Mucosa of stomach (tissue), 1 donor: Measurements from ENCODE around the gene CLDN7.

Experiments
- H3K27me3 ChIP-seq: one replicate; pipeline ENCODE4 v1.7.0; 2013; ENCODE audit warnings: mild to moderate bottlenecking, low read length; ENCODE audit not compliant: control insufficient read depth, insufficient read depth
- H3K36me3 ChIP-seq: one replicate; pipeline ENCODE4 v1.7.0; 2013; ENCODE audit warnings: low read length; ENCODE audit not compliant: control insufficient read depth, insufficient read depth
- H3K4me1 ChIP-seq: one replicate; pipeline ENCODE4 v1.7.0; 2013; ENCODE audit warnings: mild to moderate bottlenecking, low read length; ENCODE audit not compliant: control insufficient read depth, insufficient read depth
- H3K4me3 ChIP-seq: one replicate; pipeline ENCODE4 v1.7.0; 2013; ENCODE audit warnings: low read length
- H3K9ac ChIP-seq: one replicate; pipeline ENCODE4 v1.7.0; 2013; ENCODE audit warnings: mild to moderate bottlenecking, low read length, moderate library complexity
- H3K9me3 ChIP-seq: one replicate; pipeline ENCODE4 v1.7.0; 2013; ENCODE audit warnings: mild to moderate bottlenecking, low read length, moderate library complexity; ENCODE audit not compliant: control insufficient read depth
- donor health status: Pancreatic carcinoma.

Gene CLDN7

DNA sequence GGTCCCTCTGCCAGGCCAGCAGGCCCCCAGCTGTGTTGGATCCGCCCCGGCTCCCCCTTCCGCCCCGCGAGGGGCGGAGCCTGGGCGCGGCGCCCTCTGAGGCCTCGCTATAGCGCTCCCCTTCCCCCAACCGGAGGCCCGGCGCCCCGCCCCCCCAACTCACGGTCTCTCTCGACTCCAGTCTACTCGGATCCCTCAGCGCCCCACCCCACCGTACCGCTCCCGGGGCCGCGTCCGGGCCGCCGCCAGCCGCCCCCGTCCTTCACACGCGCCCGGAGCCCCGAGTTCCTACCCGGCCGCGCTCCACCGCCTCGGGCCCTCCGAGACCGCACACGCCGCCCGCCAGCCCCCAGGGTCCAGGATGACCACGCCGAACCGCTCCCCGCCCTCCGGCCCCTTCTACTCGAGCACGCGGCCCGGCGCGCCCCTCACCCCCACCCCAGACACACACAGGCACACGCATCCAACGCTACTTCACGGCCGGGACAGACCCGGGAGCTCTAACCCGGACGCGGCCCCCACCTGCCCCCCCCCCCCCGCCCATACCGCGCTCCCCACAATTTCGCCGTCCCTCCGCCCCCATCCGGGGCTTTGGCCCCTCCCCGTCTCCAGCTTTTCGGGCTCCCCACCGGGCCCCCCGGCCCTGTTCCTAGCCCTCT is 24.4 kb downstream of the CLDN7 start:
- Histone ChIP-seq H3K9ac (peak overlapping the region; percentile 93), H3K27me3 (no peaks in the 10 kb centered on the region), H3K4me1 (peaks cover 47% of the 10 kb centered on the region), H3K4me3 (peak overlapping the region; percentile 1), H3K9me3 (no peaks in the 10 kb centered on the region), H3K36me3 (peaks cover 5% of the 10 kb centered on the region)

DNA sequence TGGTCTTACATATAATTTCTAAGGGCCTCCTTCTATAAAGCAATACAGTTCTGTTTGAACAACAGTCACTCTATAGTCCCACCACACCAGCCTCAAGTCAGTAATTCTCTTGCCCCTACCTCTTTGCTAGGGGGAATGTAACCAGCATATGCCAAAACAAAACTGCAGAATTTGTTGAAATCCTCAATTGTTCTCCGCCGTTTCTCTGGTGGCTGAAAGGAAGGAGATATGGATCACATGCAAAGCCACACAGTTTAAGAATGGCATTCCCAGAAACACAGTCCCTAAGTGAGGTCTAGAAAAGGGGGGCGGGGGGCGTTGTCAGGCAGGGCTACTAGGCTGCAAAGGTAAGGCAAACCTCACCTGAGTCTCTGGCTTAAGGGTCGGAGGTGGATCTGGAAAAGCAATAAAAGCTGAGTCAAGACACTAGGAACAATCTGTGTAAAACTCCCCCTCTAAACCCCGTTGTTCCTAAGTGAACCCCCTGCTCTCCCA is 25.0 kb downstream of the CLDN7 start:
- Histone ChIP-seq H3K9me3 (no peaks in the 10 kb centered on the region), H3K36me3 (peaks cover 5% of the 10 kb centered on the region), H3K4me3 (peak overlapping the region; percentile 1), H3K27me3 (no peaks in the 10 kb centered on the region), H3K4me1 (peaks cover 47% of the 10 kb centered on the region), H3K9ac (peak overlapping the region; percentile 6)

DNA sequence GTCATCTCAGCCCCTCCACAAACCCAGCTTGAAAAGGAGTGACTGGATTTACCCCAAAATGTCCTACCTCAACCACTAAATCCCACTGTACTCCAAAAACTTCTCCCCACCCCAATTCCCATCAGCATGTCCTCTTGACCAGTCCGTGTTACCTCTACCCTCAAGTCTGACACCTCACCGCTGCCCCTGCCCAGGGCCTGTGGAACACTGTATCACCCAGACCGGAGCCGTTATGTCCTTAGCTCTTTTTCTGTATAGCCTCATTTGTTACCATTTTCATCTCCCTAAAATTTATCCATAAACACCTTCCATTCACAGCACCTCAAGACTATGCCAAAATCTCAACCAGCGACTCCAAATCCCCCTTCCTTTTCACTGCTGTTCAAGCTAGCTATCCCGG is 25.5 kb downstream of the CLDN7 start:
- Histone ChIP-seq H3K4me3 (peak overlapping the region; percentile 1), H3K36me3 (peaks cover 5% of the 10 kb centered on the region), H3K9me3 (no peaks in the 10 kb centered on the region), H3K27me3 (no peaks in the 10 kb centered on the region), H3K4me1 (peaks cover 47% of the 10 kb centered on the region), H3K9ac (no peak overlapping the region)

DNA sequence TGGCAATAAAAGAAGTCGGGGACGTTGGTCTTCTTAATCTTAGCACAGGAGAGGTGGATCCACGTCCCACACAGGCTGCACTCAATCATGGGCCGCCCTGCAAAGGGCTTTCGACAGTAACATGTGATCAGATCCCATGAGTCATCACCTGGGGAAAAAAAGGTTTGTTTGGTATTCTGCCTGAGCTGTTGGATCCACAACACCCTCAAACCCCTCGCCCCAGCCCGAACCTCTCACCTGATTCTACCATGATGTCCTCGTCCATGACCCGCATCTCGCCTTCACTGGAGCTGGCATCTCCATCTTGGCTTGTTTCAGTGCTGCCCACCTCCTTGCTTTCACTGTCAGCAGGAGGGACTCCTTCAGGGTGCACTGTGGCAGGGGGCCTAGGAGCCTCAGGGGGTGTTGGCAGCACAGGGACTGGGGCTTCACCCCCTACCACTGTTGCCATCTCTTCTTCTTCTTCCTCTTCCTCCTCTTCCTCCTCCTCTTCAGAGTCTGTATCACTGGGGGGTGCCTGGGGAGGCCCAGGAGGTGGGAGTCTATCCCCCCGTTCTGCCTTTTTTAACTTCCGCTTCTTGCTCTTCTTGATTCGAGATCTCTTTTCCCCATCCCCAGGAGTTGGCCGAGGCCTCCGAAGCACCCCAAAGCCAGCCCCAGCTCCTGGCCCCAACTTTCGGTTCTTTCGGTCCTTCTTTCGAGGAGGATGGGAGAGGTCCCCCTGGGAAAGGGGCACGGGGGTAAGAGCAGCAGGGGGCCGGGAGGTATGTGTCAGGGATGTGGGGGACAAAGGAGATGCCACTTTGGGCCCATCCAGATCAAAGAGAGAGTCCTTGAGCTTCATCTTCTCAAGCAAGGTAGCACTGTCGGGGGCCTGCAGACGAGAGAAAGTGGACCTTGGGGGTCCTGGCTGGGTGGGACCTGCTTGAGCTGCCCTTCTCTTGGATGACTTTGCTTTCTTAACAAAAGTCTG is 26.3 kb downstream of the CLDN7 start:
- Histone ChIP-seq H3K27me3 (no peaks in the 10 kb centered on the region), H3K9me3 (no peaks in the 10 kb centered on the region), H3K36me3 (peaks cover 5% of the 10 kb centered on the region), H3K4me1 (peaks cover 41% of the 10 kb centered on the region), H3K4me3 (no peak overlapping the region), H3K9ac (peak overlapping the region; percentile 8)

DNA sequence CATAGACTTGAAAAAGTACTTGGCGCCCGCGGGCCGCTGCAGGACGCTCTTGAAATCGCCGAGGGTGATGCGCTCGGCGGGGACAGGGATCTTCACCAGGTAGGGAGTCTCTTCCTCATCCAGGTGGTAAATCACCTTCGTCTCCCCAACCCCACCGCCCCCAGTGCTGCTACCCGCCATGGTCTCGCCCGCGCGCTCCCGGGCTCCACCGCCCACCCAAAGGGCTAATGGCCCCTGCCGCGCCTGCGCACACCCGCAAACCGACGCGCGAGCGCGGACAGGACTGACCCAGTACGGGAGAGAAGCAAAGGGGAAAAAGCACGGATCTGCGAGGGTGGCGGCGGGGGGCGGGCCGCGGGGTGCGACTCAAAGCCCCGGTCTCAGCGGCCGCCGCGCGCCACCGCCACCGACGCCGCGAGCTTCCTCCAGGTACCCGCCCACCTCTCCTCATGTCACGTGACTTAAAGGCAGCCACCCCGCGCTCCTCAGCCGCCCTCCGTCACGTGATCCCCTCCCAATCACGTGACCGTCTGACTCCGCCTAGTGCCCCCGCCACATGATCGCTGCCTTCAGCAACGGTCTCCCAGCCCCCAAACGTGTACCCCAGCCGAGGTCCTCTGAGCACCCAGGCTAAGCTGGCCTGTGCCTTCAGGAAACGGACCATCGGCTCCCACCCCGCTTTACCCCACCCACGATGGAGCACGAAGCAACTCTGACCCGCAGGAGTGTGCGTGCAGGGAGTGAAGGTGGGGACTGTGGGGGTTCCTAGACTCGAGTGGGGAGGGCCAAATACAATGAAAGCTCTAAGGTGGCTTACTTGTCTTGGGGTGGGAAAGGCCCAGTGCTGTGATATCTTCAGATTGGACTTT is 28.0 kb downstream of the CLDN7 start, which contains the start of gene DVL2:
TSS of gene DVL2 (minus strand) at position 435 of the 869 bp plus-strand sequence. CDS start at position 180, 255 bp downstream.
- Histone ChIP-seq H3K9ac (peak within 1 kb of the TSS; percentile 80), H3K9me3 (no peaks in the 10 kb centered on the region), H3K36me3 (peaks cover 5% of the 10 kb centered on the region), H3K4me3 (peak within 1 kb of the TSS; percentile 92), H3K27me3 (no peaks in the 10 kb centered on the region), H3K4me1 (peaks cover 28% of the 10 kb centered on the region)

DNA sequence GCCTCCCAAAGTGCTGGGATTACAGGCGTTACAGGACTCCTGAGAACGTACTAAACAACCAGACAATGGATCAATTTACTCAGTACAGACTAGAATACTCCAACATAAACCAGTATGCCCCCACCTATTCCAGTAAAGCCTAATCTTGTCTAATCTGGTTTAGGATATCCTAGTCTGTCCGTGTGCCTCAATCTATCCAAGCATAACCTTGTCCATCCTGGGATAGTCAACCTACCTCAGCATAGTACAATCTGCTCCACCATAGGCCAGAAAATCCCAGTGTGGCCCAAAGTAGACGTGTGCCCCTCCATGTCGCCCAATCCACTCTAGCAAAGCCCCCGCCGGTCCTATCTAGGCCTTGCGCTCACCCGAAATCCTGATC is 28.6 kb downstream of the CLDN7 start:
- no peaks in the 10 kb centered on the region for H3K27me3 ChIP-seq
- H3K4me1 ChIP-seq, result peaks cover 28% of the 10 kb centered on the region
- peak overlapping the region; percentile 80 for H3K9ac ChIP-seq
- H3K9me3 ChIP-seq, result no peaks in the 10 kb centered on the region
- H3K36me3 ChIP-seq, result peaks cover 9% of the 10 kb centered on the region
- peak overlapping the region; percentile 92 for H3K4me3 ChIP-seq

DNA sequence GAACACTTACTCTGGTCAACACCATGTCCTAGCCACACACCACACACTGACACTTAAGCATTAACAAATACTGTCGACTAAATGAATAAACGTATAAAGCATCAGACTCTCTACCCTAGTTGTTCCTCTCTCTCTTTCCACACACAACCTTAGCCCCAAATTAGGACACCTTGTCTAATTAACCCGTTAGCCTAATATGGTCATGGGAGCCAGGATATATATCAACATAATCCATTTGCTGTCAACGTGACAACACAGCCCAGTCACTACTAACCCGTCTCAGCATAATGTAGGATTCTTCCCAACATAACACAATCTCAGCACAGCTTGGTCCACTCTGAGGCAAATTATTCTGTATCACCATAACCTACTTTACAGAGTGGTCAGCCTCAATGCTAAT is 30.2 kb downstream of the CLDN7 start:
- H3K27me3 ChIP-seq, result no peaks in the 10 kb centered on the region
- no peak overlapping the region for H3K9ac ChIP-seq
- no peaks in the 10 kb centered on the region for H3K9me3 ChIP-seq
- no peak overlapping the region for H3K4me3 ChIP-seq
- H3K4me1 ChIP-seq, result peaks cover 23% of the 10 kb centered on the region
- H3K36me3 ChIP-seq, result peaks cover 15% of the 10 kb centered on the region

DNA sequence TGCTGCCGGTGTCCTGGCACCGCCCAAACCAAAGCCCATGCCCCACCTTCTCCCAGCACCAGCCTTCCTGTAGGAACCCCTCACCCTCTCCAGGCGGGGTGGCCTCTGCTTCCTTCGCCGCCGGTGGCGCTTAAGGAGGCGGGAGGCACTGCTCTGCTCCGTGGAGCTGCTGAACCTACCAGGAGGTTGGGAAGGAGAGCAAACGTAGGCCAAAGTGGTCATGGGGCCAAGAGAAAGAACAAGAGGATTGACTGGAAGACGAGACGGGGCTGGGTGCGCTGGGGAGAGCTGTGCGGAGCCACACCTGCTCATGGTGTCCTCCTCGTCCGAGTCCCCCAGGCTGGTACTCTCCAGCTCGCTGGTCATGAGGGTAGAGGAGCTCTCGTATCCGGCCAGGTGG is 32.8 kb downstream of the CLDN7 start:
- Histone ChIP-seq H3K4me3 (no peak overlapping the region), H3K9me3 (no peaks in the 10 kb centered on the region), H3K36me3 (peaks cover 10% of the 10 kb centered on the region)

DNA sequence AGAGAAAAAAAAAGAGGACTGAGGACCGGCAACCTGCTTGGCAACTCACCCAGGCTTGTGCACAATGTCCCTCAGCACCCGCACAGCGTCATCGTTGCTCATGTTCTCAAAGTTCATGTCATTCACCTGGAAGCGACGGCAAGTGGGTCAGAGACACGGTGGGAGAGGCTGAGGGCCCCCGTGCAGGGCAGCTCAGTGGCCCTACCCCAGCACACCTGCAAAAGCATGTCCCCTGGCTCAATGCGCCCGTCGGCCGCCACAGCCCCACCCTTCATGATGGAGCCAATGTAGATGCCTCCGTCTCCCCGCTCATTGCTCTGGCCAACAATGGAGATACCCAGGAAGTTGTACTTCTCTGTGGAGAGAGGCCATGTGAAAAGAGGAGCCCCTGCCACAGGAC is 33.4 kb downstream of the CLDN7 start:
- Histone ChIP-seq H3K4me3 (no peak overlapping the region), H3K36me3 (peaks cover 14% of the 10 kb centered on the region), H3K27me3 (no peaks in the 10 kb centered on the region), H3K4me1 (peaks cover 10% of the 10 kb centered on the region), H3K9ac (no peak overlapping the region), H3K9me3 (no peaks in the 10 kb centered on the region)

More for the DNA sequence above, 32.8 kb downstream of the CLDN7 start:
- H3K27me3 ChIP-seq, result no peaks in the 10 kb centered on the region
- H3K9ac ChIP-seq, result no peak overlapping the region
- peaks cover 11% of the 10 kb centered on the region for H3K4me1 ChIP-seq

DNA sequence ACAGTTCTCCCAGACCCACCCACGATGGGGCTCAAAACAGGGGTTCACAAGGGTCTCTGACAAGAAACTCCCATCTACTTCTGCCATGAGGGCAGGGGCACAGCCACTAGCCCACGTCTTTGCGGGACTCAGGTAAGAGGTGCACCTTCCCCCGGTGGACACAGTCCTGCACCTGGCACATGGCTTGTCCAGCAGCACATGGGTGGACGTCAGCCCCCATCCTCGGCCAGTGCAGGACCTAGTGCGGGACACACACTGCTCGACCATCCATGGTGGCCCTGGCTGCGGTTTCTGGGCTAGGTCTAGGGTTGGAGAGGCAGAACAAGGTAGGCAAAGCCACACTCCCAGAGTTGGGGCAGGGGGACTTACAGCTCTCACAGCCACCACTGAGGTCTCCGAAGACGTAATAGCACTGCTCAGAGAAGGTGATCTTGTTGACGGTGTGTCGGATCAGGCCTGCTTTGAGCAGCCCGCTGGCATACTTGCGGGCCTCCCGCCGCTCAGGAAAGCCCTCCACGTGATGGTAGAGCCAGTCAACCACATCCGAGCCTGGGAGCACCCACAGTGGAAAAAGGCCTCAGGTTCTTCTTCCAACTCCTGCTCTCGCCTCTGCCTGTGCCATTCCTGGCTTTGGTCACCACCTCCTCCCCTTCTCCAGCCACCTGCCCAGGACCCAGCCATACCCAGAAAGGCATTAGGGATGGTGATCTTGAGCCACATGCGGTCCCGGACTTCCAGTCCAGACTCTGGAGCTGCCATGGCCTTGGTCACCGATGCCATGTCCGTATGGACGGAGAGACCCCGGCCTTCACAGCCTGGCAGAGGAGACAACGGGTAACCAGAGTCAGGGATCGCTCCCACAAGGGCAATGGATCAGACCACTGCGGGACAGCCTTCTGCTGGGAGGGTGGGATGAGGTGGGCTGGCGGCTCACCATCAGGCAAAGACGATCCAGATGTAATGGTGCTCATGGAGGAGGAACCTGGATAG is 35.3 kb downstream of the CLDN7 start:
- H3K9me3 ChIP-seq, result no peaks in the 10 kb centered on the region
- H3K36me3 ChIP-seq, result peaks cover 27% of the 10 kb centered on the region
- no peak overlapping the region for H3K9ac ChIP-seq
- H3K27me3 ChIP-seq, result no peaks in the 10 kb centered on the region
- no peak overlapping the region for H3K4me3 ChIP-seq
- peaks cover 5% of the 10 kb centered on the region for H3K4me1 ChIP-seq
